NCI-H460 (cell line): ENCODE data around the gene SMIM44. TPM values are rescaled to one million over a fixed set of nuclear protein-coding genes. Genes with fewer than 3 reads are reported as not detected.

Experiments used
- DNase-seq: peaks from one replicate; pipeline ENCODE4 v3.0.0-alpha.2; 2016; ENCODE audit warnings: low read depth; ENCODE audit errors: extremely low read depth
- small RNA-seq, 2 experiments: library from RNA; depleted of rRNA; stranded (forward); fragments of <200 nt; gene quantifications; one replicate each; pipeline ENCODE3, GENCODE V24; 2014
- total RNA-seq: library from RNA; depleted of rRNA; stranded (reverse); fragments of >200 nt; shearing (Covaris generic); gene quantifications from 2 replicates; pipeline ENCODE4 v1.2.3, GENCODE V29; 2014; rRNA removed

SMIM44 gene
- total RNA-seq, 1 experiment from 2014 or later, result not detected

DNA sequence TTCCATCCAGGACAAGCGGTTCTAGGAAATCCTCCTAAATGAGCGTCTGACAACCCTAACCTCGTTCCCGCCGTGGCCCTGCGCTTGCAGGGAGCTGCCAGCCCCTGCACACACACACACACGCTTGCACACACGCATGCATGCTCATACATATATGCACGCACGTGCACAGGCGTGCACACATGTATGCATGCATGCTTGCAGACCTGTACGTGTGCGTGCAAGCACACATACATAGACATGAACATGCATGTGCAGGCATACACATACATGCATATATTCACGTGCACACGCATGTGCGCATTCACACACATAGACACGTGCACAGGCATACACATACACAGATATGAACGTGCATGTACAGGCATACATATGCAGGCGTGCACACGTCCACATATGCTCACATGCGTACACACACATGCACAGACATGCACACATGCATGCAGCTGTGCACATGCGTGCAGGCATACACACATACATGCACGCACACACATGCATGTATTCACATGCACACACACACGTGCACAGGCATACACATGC, 38.5 kb downstream of the SMIM44 start:
- DNase-seq, result no peak

DNA sequence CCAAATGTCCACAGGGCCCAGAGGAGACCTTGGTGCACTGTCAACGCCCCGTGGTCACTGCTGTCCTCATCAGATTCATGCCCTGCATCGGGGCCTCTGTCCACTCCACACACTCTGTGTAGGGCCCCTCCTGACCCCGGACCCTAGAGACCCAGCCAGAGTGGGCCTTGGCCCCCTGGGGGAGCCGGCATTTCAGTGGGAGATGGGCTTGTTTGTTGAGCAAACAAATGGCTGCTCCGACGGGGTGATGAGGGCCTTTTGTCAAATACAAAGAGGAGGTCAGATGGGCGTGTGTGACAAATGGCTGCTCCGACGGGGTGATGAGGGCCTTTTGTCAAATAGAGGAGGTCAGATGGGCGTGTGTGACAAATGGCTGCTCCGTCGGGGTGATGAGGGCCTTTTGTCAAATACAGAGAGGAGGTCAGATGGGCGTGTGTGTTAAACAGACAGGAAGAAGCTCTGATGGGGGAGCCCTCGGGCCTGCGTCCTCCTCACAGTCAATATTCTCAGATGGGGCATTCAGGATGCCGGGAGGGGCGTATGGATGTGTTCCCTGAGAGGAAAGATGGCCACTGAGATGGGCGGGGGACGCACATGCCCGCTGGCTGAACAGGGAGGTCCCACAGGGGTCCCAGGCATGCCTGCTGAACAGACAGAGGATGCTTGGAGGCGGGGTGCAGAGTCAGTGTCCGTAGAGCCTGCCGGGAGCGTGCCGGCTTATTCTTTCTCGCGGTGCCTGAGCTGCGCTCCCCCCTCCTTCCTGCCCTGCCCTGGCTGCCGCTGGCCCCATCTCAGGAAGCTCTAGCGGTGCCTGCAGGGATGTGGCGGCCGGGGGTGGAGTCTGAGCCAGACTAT, 39.2 kb downstream of the SMIM44 start:
- no peak for DNase-seq

DNA sequence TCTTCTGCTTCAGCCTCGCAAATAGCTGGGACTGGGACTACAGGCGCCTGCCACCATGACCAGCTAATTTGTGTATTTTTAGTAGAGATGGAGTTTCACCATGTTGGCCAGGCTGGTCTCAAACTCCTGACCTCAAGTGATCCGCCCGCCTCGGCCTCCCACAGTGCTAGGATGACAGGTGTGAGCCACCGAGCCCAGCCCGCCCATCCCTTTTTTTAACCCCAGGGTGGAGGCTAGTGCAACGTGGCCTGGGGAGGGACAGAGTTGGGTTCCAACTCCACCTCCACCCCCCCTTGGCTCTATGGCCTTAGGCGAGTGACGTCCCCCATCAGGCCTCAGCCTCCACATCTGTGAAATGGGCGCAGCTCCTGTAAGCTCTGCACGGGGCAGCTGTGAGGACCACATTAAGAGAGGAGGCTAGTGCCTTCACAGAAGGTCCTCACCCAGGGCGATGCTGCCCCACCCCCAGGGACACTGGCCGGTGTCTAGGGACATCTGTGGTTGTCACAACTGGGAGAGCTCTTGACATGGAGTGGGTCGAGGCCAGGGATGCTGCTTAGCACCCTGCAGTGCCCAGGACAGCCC, 40.7 kb downstream of the SMIM44 start:
- no peak for DNase-seq

DNA sequence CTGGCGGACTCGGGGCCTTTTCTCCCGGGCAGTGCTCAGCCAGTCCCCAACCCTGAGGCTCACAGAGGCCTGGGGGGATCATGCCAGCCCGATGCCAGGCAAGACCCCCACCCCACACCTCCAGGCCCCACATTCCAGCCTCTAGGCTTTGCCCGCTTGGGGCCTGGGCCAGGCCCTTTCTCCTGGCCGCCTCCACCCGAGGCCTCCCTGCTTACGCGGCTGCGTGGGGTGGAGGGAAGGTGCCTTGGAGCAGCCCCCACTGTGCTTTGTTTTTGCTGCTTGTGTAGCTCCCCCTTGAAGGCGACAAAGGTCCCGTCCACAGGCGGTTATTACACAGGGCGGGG, 41.3 kb downstream of the SMIM44 start:
- DNase-seq, result no peak

DNA sequence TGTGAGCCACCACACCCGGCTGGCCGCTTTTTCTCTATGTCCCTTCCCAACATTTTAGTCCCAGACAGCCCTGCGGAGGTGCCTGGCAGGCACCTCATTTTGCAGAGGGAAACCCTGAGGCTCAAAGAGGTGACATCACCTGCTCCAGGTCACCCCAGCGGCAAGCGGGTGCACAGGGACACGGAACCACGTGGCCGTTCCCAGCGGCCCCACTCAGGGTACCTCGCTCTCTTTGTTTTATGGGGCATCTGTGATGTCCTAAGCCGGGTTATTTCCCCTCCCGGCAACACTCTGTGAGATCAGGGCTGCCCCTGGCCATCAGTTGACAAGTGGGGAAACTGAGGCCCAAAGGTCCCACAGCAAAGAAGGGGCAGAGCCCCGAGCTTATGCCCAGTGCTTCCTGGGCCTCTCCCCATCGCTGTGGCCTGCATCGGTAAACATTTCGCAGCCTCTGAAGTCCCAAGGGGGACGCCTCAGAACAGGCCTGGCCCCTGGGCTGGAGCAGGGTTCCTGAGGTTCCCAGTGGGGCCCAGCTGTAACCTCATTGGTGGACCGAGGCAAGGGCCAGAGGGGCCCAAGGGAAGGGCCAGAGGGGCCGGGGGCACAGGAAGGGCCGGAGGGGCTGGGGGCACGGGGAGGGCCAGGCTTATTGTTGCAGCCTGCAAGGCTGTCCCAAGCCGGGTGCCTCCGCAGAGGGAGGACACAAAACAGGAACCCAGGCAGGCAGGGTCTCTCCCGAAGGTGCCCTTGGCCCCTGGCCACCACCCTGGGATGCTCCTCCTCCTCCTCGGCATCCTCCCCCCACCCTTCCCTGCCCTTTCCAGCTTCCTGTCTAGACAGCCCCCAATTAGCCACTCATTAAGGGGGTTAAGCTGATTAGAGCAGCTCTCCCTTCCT, 41.9 kb downstream of the SMIM44 start:
- DNase-seq, result no peak

DNA sequence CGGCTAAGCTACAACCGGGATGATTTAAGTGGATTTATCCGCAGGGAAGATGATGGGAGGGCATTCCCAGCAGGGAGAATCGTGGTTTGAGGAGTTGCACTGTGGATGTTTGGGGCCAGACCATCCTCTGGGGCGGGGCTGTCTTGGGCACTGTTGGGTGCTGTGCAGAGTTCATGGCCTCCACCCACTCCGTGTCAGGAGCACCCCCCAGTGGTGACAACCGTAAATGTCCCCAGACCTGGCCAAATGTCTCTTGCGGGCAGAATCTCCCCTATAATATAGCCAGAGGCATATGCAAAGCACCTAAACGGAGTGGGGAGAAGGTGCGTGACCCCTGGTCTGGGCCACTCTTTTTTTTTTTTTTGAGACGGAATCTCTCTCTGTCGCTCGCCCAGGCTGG, 43.2 kb downstream of the SMIM44 start:
- peak; percentile 42 for DNase-seq

DNA sequence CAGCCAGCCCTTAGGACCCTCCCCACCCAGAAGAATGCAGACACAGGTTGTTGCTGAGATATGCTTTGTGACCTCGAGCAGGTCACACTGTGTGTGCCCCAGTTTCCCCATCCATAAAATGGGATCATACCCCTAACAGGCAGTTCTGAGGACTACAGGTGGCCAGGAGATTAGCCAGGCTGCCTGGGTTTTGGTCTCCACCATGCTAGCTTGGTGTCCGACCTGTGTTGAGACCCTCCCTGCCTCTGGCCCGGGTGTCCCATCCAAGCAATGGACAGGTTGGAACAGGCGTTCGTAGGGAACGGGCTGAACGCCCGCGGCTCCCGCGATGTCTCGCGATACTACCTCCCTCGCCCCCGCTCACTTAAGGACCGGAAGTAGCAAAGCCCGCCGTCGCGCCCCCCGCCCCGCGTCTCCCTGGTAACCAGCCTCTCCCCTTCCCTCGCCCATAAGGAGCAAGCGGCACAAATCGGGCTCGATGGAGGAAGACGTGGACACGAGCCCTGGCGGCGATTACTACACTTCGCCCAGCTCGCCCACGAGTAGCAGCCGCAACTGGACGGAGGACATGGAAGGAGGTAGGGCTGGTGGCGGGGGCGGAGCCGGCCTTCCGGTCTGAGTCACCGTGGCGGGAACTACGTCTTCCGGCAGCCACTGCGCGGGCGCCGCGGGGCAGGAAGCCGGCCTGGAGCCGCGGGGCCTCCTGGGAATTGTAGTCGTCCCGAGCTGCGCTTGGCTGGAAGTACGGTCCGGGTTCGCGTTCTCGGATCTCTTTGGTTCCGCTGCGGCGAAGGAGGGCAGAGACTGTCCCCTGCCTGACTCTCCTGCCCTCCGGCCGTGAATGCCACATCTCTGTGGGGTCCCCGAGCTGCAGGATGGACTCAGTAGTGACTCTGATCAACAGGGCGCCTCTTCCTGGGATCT, 48.3 kb downstream of the SMIM44 start:
- peak; percentile 88 for DNase-seq

DNA sequence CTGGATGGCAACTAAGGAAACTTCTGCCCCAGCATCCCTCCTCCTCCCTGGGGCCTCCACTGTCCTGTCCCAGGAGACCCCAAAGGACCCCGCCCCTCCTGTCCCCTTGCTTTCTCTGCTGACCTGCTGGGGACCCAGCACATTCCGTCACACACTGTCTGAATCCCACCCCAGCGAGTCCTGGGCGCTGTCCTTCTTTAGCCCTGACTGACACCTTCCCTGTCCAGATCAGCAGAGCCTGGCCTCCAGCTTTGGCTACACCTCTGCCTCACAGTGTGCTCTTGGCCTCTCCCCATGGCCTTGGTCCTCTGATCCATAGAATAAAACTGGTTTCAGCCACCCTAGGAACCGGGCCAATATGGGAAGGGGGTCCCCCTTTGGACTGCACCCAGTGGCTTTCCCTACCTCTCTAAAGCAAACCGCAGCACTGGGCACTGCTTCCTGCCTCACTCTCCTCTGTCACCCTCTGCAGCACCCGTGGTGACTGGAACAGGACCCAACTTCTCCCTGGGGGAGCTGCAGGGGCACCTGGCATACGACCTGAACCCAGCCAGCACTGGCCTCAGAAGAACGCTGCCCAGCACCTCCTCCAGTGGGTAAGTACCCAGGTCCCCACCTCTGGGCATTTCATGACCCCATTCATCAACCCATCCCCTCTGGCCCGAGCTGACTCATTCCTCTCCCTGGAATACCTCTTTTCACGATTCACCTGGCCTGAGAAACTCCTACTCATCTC, 49.3 kb downstream of the SMIM44 start:
- no peak for DNase-seq

DNA sequence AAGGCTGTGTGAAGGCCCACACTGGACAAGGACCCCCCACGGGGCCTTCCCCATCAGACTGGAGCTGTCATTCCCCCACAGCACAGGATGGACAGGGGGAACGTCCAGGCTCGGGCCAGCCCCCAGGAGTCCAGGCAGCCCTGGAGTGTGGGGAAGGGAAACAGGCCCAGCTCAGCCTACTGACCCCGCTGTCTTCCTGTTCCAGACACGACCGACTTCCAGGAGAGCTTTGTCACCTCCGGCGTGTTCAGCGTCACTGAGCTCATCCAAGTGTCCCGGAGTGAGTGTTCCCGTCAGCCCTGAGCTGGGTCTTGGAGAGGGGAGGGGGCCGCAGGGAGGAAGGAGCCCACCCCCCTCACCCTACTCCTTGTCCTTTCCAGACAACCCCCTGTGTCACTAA, 49.9 kb downstream of the SMIM44 start:
- DNase-seq, result no peak

Small RNAs within 50 kb of the gene (small RNA-seq; reads per million reads assigned to genes)
- gene RF00212, result 0 reads per million in 2 experiments

Other genes with a start within 250 kb of the SMIM44 start
- gene NFIC, start 116.9 kb downstream of the SMIM44 start, total RNA-seq, result 10.1 and 13.6 TPM in 2 replicates
- gene SMIM24, start 2.9 kb downstream of the SMIM44 start, total RNA-seq, result not detected in 2 replicates
- 13.0 and 13.7 TPM in 2 replicates for gene DOHH, start 17.2 kb upstream of the SMIM44 start, total RNA-seq
- gene FZR1, start 22.9 kb upstream of the SMIM44 start, total RNA-seq, result 17.6 and 18.8 TPM in 2 replicates
- gene TEKTIP1, start 55.7 kb upstream of the SMIM44 start, total RNA-seq, result not detected in 2 replicates
- 178 and 210 TPM in 2 replicates for gene MFSD12, start 74.1 kb upstream of the SMIM44 start, total RNA-seq
- gene HMG20B, start 89.5 kb upstream of the SMIM44 start, total RNA-seq, result 125 and 134 TPM in 2 replicates
- 0.25 and 0.29 TPM in 2 replicates for gene GIPC3, start 102.0 kb upstream of the SMIM44 start, total RNA-seq
- gene TBXA2R, start 123.4 kb upstream of the SMIM44 start, total RNA-seq, result 1.2 and 1.4 TPM in 2 replicates
- 10.5 and 13.0 TPM in 2 replicates for gene CACTIN, start 143.3 kb upstream of the SMIM44 start, total RNA-seq
- 6.2 and 6.8 TPM in 2 replicates for gene PIP5K1C, start 217.0 kb upstream of the SMIM44 start, total RNA-seq
- 0.69 and 0.98 TPM in 2 replicates for gene TJP3, start 224.9 kb upstream of the SMIM44 start, total RNA-seq